Measurements from ENCODE around the gene EMP2.

DNA sequence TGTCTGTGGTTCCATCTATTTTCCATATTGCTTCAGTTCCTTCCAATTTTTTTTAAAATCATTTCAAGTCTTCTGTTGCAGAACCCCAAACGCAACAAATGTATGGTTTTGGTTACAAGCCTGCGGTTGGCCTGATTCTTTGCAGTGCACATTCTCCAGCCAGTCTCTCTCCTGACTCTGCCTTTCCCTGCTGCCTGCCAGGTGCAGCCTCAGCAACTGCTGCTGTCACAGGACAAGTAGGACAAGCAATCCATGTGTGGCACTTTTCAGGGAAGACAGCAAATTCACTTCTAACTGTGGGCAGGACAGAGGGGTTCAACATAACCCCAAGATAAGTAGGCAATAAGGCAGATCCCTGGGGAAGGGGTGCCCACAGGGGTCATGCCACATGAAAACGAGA lies 24.2 kb downstream of the EMP2 start:
- TF ChIP-seq, protein P1, sequence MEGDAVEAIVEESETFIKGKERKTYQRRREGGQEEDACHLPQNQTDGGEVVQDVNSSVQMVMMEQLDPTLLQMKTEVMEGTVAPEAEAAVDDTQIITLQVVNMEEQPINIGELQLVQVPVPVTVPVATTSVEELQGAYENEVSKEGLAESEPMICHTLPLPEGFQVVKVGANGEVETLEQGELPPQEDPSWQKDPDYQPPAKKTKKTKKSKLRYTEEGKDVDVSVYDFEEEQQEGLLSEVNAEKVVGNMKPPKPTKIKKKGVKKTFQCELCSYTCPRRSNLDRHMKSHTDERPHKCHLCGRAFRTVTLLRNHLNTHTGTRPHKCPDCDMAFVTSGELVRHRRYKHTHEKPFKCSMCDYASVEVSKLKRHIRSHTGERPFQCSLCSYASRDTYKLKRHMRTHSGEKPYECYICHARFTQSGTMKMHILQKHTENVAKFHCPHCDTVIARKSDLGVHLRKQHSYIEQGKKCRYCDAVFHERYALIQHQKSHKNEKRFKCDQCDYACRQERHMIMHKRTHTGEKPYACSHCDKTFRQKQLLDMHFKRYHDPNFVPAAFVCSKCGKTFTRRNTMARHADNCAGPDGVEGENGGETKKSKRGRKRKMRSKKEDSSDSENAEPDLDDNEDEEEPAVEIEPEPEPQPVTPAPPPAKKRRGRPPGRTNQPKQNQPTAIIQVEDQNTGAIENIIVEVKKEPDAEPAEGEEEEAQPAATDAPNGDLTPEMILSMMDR (IDR thresholded peaks at IDR 0.05; ENCODE audit: low read length): no peak
- TF ChIP-seq EZH2 (IDR thresholded peaks at IDR 0.05; ENCODE audit: borderline replicate concordance, low read length): no peak

Data from OCI-LY1 (cell line).